Choroid plexus epithelial cell (primary cell): ENCODE results near the gene IFT80.
"Not testable (repeated sequence)": the region's sequence is repeated elsewhere in the genome, so short reads cannot be mapped to it uniquely, and the experiment has no call there.

Source experiments
- DNase-seq: peaks from one replicate; pipeline ENCODE4 v3.0.0-alpha.2; 2010; ENCODE audit warnings: low read depth
- H3K4me3 ChIP-seq: 2 replicates; pipeline ENCODE4 v1.5.1; 2011; ENCODE audit warnings: low read depth, mild to moderate bottlenecking, control low read depth, low read length, moderate library complexity
- CTCF ChIP-seq: conservative IDR thresholded peaks from 2 replicates; pipeline ENCODE4 v1.5.1; 2011; ENCODE audit warnings: low read depth, mild to moderate bottlenecking, control low read depth, inconsistent platforms, low read length, moderate library complexity

IFT80 gene

GRCh38 chr3:160330690-160331089, 68.3 kb downstream of the IFT80 start:
- H3K4me3 ChIP-seq = no peak overlapping the region
- DNase-seq = no peak
- TF ChIP-seq CTCF = no peak

GRCh38 chr3:160330109-160330508, 68.9 kb downstream of the IFT80 start:
- H3K4me3 ChIP-seq = no peak overlapping the region
- no peak for TF ChIP-seq CTCF
- DNase-seq = no peak

GRCh38 chr3:160326286-160326685, 72.7 kb downstream of the IFT80 start:
- DNase-seq = not testable (repeated sequence)

GRCh38 chr3:160321821-160322220, 77.2 kb downstream of the IFT80 start:
- not testable (repeated sequence) for H3K4me3 ChIP-seq, DNase-seq

More at GRCh38 chr3:160326286-160326685, 72.7 kb downstream of the IFT80 start:
- H3K4me3 ChIP-seq = not testable (repeated sequence)

- H3K4me3 ChIP-seq = no peak overlapping the region
- no peak for DNase-seq
- TF ChIP-seq CTCF = no peak
Observed at GRCh38 chr3:160319322-160319721, 79.7 kb downstream of the IFT80 start.

GRCh38 chr3:160314995-160315394, 84.0 kb downstream of the IFT80 start:
- TF ChIP-seq CTCF = no peak
- no peak overlapping the region for H3K4me3 ChIP-seq
- no peak for DNase-seq

- no peak for TF ChIP-seq CTCF
- H3K4me3 ChIP-seq = no peak overlapping the region
- no peak for DNase-seq
Observed at GRCh38 chr3:160312014-160312624, 86.9 kb downstream of the IFT80 start.

- no peak for DNase-seq
- no peak overlapping the region for H3K4me3 ChIP-seq
- no peak for TF ChIP-seq CTCF
Observed at GRCh38 chr3:160302806-160303205, 96.2 kb downstream of the IFT80 start.
